ENCODE results near the gene LOXHD1. TPM values are rescaled to one million over a fixed set of nuclear protein-coding genes. Genes with fewer than 3 reads are reported as not detected.

LOXHD1 gene
- total and polyA plus RNA-seq, 2 of the 4 experiments (the other 2 are of a cell fraction) = not detected

DNA sequence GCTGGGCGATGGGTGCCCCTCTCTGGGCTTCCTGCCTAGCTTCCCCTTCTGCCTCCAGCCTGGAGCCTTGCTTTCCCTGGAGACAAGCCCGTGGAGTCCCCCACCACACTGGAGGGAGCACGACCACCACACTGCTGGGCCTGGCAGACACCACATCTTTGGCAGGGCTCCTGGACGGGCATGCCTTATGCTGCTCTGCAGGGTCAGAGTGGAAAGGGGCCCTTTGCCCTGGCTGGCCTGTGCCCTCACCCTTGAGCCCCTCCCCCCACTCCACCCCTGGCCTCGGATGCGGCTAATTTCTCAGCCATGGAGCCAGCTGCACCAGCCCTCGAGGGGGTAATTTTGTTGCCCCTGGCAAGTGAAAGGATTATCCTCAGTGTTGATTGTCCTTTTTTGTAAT is 194.5 kb downstream of the LOXHD1 start:
- no peak overlapping the region for H2BK120ac ChIP-seq (ENCODE audit: low read depth, low read length)
- in situ Hi-C loops (cut with MboI; ENCODE audit: low sequenced_read_pairs) = no loop called here
- ChIA-PET CTCF (no interaction called here), POLR2A (ENCODE audit: unreplicated experiment) (no interaction called here)
- H4K5ac ChIP-seq (ENCODE audit: low read depth, low read length) = no peak overlapping the region
- H3K9ac ChIP-seq (ENCODE audit: low read depth, low read length) = no peak overlapping the region
- TF ChIP-seq NFE2L2 (IDR thresholded peaks at IDR 0.05; ENCODE audit: low read depth, low read length) = no peak
- no peak for TF ChIP-seq CEBPB (IDR thresholded peaks at IDR 0.05; ENCODE audit: low read depth, low read length)
- TF ChIP-seq RFX5 (IDR thresholded peaks at IDR 0.05; ENCODE audit: low read depth, low read length) = no peak
- no peaks in the 10 kb centered on the region for H3K36me3 ChIP-seq (ENCODE audit: control insufficient read depth, insufficient read depth, low read length)
- no peak overlapping the region for H3K4me3 ChIP-seq (ENCODE audit: insufficient read depth, low read depth, low read length)
- H4K91ac ChIP-seq (ENCODE audit: insufficient read depth, low read depth, low read length) = no peak overlapping the region
- dilution Hi-C loops (cut with HindIII; ENCODE audit: low sequenced_read_pairs, unreplicated experiment) = no loop called here
- H4K8ac ChIP-seq (ENCODE audit: low read depth in 2 of 2, low read length in 2 of 2) = no peak overlapping the region
- no peak overlapping the region for H2BK15ac ChIP-seq (ENCODE audit: low read depth, low read length)
- no peak overlapping the region for H3K23ac ChIP-seq (ENCODE audit: low read depth, low read length)
- no peak overlapping the region for H2AK9ac ChIP-seq (replicated peaks; ENCODE audit: low read depth, low read length, poor library complexity)
- no peak overlapping the region for H3K4me2 ChIP-seq (ENCODE audit: low read depth, low read length)
- no peak overlapping the region for H3K18ac ChIP-seq (ENCODE audit: low read depth, low read length)
- H3K9me1 ChIP-seq (ENCODE audit: insufficient read depth, low read length) = no peaks in the 10 kb centered on the region
- H3K9me3 ChIP-seq (ENCODE audit: control insufficient read depth, insufficient read depth, low read length) = no peaks in the 10 kb centered on the region
- H3K27me3 ChIP-seq (ENCODE audit: control insufficient read depth, insufficient read depth, low read length) = no peaks in the 10 kb centered on the region; the same call in 1 of the 2 replicates
- no CpG with 5 or more reads among the region's 7 CpGs for WGBS, 2 experiments (ENCODE audit: extremely low coverage in 2 of 2, insufficient read length in 1 of 2)
- no peak overlapping the region for H3K27ac ChIP-seq (ENCODE audit: insufficient read depth, low read length)
- no peak overlapping the region for H2AK5ac ChIP-seq (ENCODE audit: low read depth, low read length)
- H3K79me1 ChIP-seq (ENCODE audit: low read depth in 1 of 2, low read length in 2 of 2) = no peaks in the 10 kb centered on the region
- intact Hi-C loops (cut with micrococcal nuclease) = no loop called here
- no peak overlapping the region for H3K4ac ChIP-seq (ENCODE audit: low read depth, low read length)
- no peak overlapping the region for H2BK5ac ChIP-seq (ENCODE audit: low read depth, low read length, poor library complexity, severe bottlenecking)
- no peaks in the 10 kb centered on the region for H3K4me1 ChIP-seq (ENCODE audit: control insufficient read depth, insufficient read depth, low read length)
- BruUV-seq (replicated peaks) = no TSS peak
- no peaks in the 10 kb centered on the region for H4K20me1 ChIP-seq (ENCODE audit: insufficient read depth, low read length)
- DNase-seq = no peak
- H2AFZ ChIP-seq (replicated peaks; ENCODE audit: low read length, poor library complexity) = no peak overlapping the region
- no peak overlapping the region for H2BK20ac ChIP-seq (ENCODE audit: low read depth, low read length)
- H3K14ac ChIP-seq (replicated peaks; ENCODE audit: low read depth, low read length) = no peak overlapping the region
- no peak overlapping the region for H3K56ac ChIP-seq (ENCODE audit: extremely low read depth, insufficient read depth, low read length)
- no peak for ATAC-seq (ENCODE audit: low read depth)
